Pancreas (tissue), 10 donors: ENCODE data around the gene TMEM63C. TPM values are rescaled to one million over a fixed set of nuclear protein-coding genes. Genes with fewer than 3 reads are reported as not detected.

ENCODE experiments used
- ATAC-seq, 4 donors: fragments of 200-7000 bp; cut with Tn5 transposase; one replicate each; pipeline versions ENCODE4 v1.8.0 to v1.9.1; 2020; ENCODE audit warnings: mild to moderate bottlenecking in 4 of 4, moderate library complexity in 4 of 4
- DNase-seq, 6 donors: peaks; one replicate each; pipeline ENCODE4 v3.0.0-alpha.2; 2020
- FAIRE-seq: peaks from 2 replicates; lab custom pipeline; 2012; peaks lifted over from hg19 to GRCh38; lab: Jason Lieb, UNC
- H3K27ac ChIP-seq, 4 donors: fragments of 200-600 bp; sonication (generic); 1 replicate in 3 of 4; 2 replicates in 1 of 4; pipeline versions ENCODE4 v1.5.0 to v1.8.0; 2020
- H3K27me3 ChIP-seq, 4 donors: fragments of 200-600 bp; one replicate each; pipeline ENCODE4 v1.8.0; 2021
- H3K36me3 ChIP-seq, 3 donors: fragments of 200-600 bp; sonication (generic) in 1 of 3; one replicate each; pipeline versions ENCODE4 v1.5.0 to v1.8.0; 2020 to 2021
- H3K4me1 ChIP-seq, 3 donors: fragments of 200-600 bp; one replicate each; pipeline ENCODE4 v1.8.0; 2021
- H3K4me3 ChIP-seq, 4 donors: fragments of 200-600 bp; sonication (generic) in 2 of 4; one replicate each; pipeline versions ENCODE4 v1.5.0 to v1.8.0; 2020 to 2021
- H3K9me3 ChIP-seq, 4 donors: fragments of 200-600 bp; one replicate each; pipeline ENCODE4 v1.8.0; 2021
- CTCF ChIP-seq, 4 donors: fragments of 200-600 bp; sonication (generic) in 3 of 4; IDR thresholded peaks; one replicate each; pipeline versions ENCODE4 v1.5.0 to v1.8.0; 2021; ENCODE audit warnings: antibody characterized with exemption in 4 of 4
- WGBS, 2 donors: extraction: QIAGEN DNeasy Blood & Tissue Kit; methylation state at CpG; one replicate each; pipeline ENCODE4 v1.1.7; 2013; 5-methylcytosine and 5-hydroxymethylcytosine counted together
- intact Hi-C, 3 donors: fragments of 100-400 bp; cut with DNase I; formaldehyde crosslinking; loops; one replicate each; pipeline versions ENCODE4 v1.11.1 to v1.14.2; 2022
- polyA plus RNA-seq, 2 donors: library from polyadenylated mRNA; stranded (reverse); fragments of 200-250 nt; gene quantifications; one replicate each; pipeline ENCODE4 v1.2.3, GENCODE V29; 2013
- total RNA-seq, 6 donors: library from RNA; stranded (reverse); fragmentation: NEBNext Ultra II Directional in 4 of 6; extraction: Animal tissue kit (Norgen Biotek cat#: 25700) in 4 of 6; gene quantifications; one replicate each; pipeline versions ENCODE4 v1.2.1 to v1.2.4, GENCODE V29; 2021 to 2023
- donor health status: healthy with polysubstance abuse.
- donor health status: DM: no; HTN: no; CAD: no; lungs with moderate emphysema.
- donor health status: DM: no; HTN: no; CAD: no.
- donor health status: control.
- donor health status: control.
- donor health status: Bipolar disorder and iron deficiency.
- donor health status: DM: yes; HTN: yes; CAD: no.
- donor health status: DM: no; HTN: no; CAD: no.
- donor health status: DM: no; HTN: no; CAD: no.
- donor health status: DM: yes; HTN: yes; CAD: no.

TMEM63C gene
- total and polyA plus RNA-seq, 8 donors = 2.8 to 10.6 (median 4.2) TPM

- no peak for DNase-seq
- ATAC-seq = peak in 3 of 4 donors; percentile 35 to 53 (median 43)
- Histone ChIP-seq H3K4me3 (no peak overlapping the region), H3K27me3 (no peaks in the 10 kb centered on the region), H3K4me1 (no peaks in the 10 kb centered on the region), H3K9me3 (no peaks in the 10 kb centered on the region), H3K36me3 (no peaks in the 10 kb centered on the region), H3K27ac (no peak overlapping the region)
- TF ChIP-seq CTCF (IDR thresholded peaks at IDR 0.05) = no peak
- 2% methylated on average over 5 of the region's 5 CpGs for WGBS, 2 donors
- FAIRE-seq = no peak
- intact Hi-C loops = loop anchor here in 1 of 3 donors (10.0 kb wide), 1 partner anchor 164 kb away; no protein-coding TSS in a partner anchor
These were observed 30.4 kb upstream of the TMEM63C start for GRCh38 chr14:77151245-77151644.

GRCh38 chr14:77151918-77152588 lies 29.5 kb upstream of the TMEM63C start:
- FAIRE-seq (no peak), DNase-seq (no peak), ATAC-seq (peak in 3 of 4 donors; percentile 81 to 83 (median 82))
- intact Hi-C loops = loop anchor here in 1 of 3 donors (10.0 kb wide), 1 partner anchor 163 kb away; no protein-coding TSS in a partner anchor
- H3K27me3 ChIP-seq = no peaks in the 10 kb centered on the region
- no peak for TF ChIP-seq CTCF (IDR thresholded peaks at IDR 0.05)
- no peaks in the 10 kb centered on the region for H3K36me3 ChIP-seq
- no peak overlapping the region for H3K27ac ChIP-seq
- H3K9me3 ChIP-seq = no peaks in the 10 kb centered on the region
- no peak overlapping the region for H3K4me3 ChIP-seq
- WGBS, 2 donors = 5 to 16% methylated on average over 2 of the region's 2 CpGs
- no peaks in the 10 kb centered on the region for H3K4me1 ChIP-seq

- Histone ChIP-seq H3K36me3 (no peaks in the 10 kb centered on the region), H3K4me3 (no peak overlapping the region), H3K9me3 (no peaks in the 10 kb centered on the region), H3K27ac (no peak overlapping the region), H3K4me1 (no peaks in the 10 kb centered on the region), H3K27me3 (no peaks in the 10 kb centered on the region)
- FAIRE-seq (no peak), DNase-seq (no peak), ATAC-seq (no peak)
- 81 to 93% methylated on average over 3 of the region's 3 CpGs for WGBS, 2 donors
- TF ChIP-seq CTCF (IDR thresholded peaks at IDR 0.05) = no peak
- intact Hi-C loops = loop anchor here in 1 of 3 donors (10.0 kb wide), 1 partner anchor 161 kb away; no protein-coding TSS in a partner anchor
These were observed 27.8 kb upstream of the TMEM63C start for GRCh38 chr14:77153802-77154201.

- H3K4me1 ChIP-seq = no peaks in the 10 kb centered on the region
- H3K36me3 ChIP-seq = no peaks in the 10 kb centered on the region
- no peaks in the 10 kb centered on the region for H3K9me3 ChIP-seq
- intact Hi-C loops = loop anchor here in 1 of 3 donors (10.0 kb wide), 1 partner anchor 160 kb away; no protein-coding TSS in a partner anchor
- no peak for ATAC-seq
- no peak for TF ChIP-seq CTCF (IDR thresholded peaks at IDR 0.05)
- no peak overlapping the region for H3K4me3 ChIP-seq
- no peak overlapping the region for H3K27ac ChIP-seq
- WGBS, 2 donors = 50 to 57% methylated on average over 7 of the region's 7 CpGs
- DNase-seq = no peak
- no peaks in the 10 kb centered on the region for H3K27me3 ChIP-seq
- no peak for FAIRE-seq
These were observed 27.2 kb upstream of the TMEM63C start for GRCh38 chr14:77154421-77154820.

- WGBS, 2 donors = 49 to 59% methylated on average over 2 of the region's 2 CpGs
- FAIRE-seq (no peak), ATAC-seq (no peak), DNase-seq (no peak)
- Histone ChIP-seq H3K4me3 (no peak overlapping the region), H3K36me3 (no peaks in the 10 kb centered on the region), H3K27ac (no peak overlapping the region), H3K9me3 (no peaks in the 10 kb centered on the region), H3K27me3 (no peaks in the 10 kb centered on the region), H3K4me1 (no peaks in the 10 kb centered on the region)
- no peak for TF ChIP-seq CTCF (IDR thresholded peaks at IDR 0.05)
- intact Hi-C loops = loop anchor here in 1 of 3 donors (10.0 kb wide), 1 partner anchor 160 kb away; no protein-coding TSS in a partner anchor
These were observed 26.5 kb upstream of the TMEM63C start for GRCh38 chr14:77155083-77155482.
